GM21786 (cell line): ENCODE measurements around the gene SCN3A.

Experiments
- ATAC-seq: cut with Tn5 transposase; IDR thresholded peaks from one replicate; pipeline ENCODE4 v1.9.1; 2021; ENCODE audit not compliant: unreplicated experiment

SCN3A gene

GRCh38 chr2:165113414-165113813 lies 90.4 kb downstream of the SCN3A start:
- ATAC-seq = no peak

DNA sequence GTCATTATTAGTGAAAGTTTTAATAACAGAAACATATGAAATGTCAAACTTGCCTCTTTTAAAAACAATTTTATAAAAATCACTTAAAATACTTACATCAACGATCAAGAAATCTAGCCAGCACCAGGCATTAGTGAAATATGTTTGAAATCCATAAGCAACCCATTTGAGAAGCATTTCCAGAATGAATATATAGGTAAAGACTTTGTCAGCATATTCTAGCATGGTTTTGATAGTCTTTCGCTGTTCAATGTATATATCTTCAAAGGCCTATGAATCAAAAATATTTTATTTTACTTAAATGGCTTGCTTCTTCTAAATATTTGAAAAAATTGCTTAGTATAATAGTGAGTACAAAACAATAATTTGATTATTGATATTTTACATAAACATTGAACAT lies 91.1 kb downstream of the SCN3A start:
- ATAC-seq = no peak

GRCh38 chr2:165112133-165112573 lies 91.7 kb downstream of the SCN3A start:
- ATAC-seq = no peak

- ATAC-seq = no peak
Observed at GRCh38 chr2:165110394-165110793, 93.5 kb downstream of the SCN3A start.

DNA sequence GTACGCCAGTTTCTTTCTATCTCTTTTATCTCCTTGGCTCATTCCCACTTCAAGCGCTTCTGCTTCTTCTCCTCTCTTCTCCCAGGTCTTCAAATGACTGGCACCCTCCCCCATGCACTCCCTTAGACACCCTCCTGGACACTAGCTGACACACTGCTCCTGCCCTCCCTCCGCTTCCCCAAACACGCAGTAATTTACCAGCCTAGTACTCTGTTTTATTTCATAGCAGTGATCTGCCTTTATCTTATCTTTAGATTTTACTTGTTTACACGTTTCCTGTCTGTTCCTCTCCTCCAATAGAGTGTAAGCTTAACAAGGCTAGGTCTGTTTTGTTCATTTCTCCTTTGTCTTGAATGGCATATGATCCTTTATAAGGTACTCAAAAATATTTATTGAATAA lies 93.9 kb downstream of the SCN3A start:
- no peak for ATAC-seq

DNA sequence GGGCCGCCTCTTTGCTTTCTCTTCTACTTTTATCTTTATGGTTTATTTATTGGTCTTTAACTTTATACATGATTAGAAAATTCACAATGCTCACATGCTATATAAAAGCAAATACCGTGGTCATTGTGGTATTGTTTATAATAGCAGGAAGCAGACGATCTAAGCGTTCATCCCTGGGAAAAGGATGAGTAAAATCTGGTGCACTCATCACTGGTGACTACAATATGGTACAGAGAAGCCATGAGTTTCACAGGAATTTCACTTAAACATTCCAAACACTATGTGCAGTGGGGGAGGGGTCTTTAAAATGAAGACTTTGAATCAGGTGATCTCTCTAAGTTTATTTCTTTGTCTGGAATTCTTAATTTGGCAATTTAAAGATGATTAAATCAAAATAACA lies 97.9 kb downstream of the SCN3A start:
- ATAC-seq = no peak

DNA sequence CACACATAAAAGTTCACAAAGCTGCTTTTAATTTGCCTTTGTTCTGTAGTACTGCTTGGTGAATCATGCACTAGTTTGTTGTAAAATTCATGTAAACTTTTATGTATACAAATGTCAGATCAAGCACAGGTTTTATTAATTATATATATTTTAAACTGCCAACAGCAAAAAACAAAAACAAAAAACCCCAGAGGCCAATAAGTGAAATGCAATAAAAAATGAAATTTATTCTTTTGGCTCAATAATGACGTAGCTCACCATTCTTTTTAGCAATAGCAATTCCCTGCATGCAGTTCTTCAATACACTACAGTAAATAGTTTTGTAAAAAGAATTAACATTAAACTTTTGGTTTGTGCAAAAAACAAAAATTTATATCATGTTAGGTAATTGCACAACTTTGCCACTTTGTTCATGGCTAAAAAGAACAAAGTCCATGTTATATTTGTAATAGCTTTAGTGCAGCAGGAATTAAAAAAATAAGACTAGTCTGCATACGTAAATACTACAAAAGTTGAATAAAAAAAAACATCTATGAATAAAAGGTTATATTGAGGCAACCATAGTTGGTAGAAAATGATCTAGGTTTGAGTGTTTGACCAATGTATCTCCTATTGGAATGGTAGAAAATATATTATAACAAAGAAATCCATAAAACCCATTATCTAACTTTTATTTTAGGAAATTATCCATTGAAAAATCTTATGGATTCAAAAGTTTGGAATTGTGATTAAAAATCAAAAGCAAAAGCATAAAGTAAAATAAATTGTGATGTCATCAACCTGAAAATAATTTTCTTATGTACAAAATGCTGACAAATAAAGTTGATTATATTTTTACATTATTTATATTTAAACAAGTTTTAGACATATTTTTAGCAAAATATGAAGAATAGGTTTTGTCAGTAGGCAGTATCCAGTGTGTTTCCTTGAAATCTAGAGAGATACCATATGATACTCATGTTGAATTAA lies 115.6 kb downstream of the SCN3A start:
- ATAC-seq = no peak

- no peak for ATAC-seq
Observed at GRCh38 chr2:165086337-165086736, 117.5 kb downstream of the SCN3A start.

- no peak for ATAC-seq
Observed at GRCh38 chr2:165083326-165083725, 120.5 kb downstream of the SCN3A start.

GRCh38 chr2:165082479-165082878 lies 121.4 kb downstream of the SCN3A start:
- no peak for ATAC-seq

DNA sequence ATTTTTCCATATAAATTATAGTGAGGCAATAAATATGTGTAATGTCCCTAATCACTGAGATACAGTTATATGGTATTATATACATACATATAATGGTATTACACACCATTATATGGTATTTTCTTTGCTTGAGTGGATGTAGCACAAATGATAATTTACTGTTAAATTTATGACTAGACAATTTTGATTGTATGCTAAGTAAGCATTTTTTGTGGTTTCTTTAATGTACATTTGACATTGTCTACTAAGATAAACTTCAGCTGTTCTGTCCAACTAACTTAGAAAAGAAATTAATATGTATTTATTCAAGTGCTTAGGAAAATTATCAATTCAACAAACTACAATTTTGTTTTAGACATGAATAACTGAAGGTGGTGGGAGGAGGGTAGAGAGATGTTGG lies 122.6 kb downstream of the SCN3A start:
- ATAC-seq = no peak

DNA sequence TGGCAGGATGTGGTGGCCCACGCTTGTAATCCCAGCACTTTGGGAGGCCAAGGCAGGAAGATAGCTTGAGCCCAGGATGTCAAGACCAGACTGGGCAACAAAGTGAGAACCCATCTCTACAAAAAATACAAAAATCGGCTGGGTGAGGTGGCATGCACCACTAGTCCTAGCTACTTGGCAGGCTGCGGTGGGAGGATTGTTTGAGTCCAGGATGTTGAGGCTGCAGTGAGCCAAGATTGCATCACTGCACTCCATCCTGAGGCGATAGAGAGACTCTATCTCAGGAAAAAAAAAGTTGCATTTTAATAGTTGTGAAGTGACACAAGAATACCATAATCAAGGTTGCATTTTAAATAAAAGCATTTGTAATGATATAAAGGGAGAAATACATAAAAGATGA lies 124.4 kb downstream of the SCN3A start:
- no peak for ATAC-seq

- ATAC-seq = no peak
Observed at GRCh38 chr2:165078913-165079312, 124.9 kb downstream of the SCN3A start.

GRCh38 chr2:165074884-165075283 lies 129.0 kb downstream of the SCN3A start:
- no peak for ATAC-seq

- no peak for ATAC-seq
Observed at GRCh38 chr2:165074323-165074722, 129.5 kb downstream of the SCN3A start.

- ATAC-seq = no peak
Observed at GRCh38 chr2:165070076-165070475, 133.8 kb downstream of the SCN3A start.

- ATAC-seq = no peak
Observed at GRCh38 chr2:165069151-165069550, 134.7 kb downstream of the SCN3A start.

GRCh38 chr2:165068487-165068757 lies 135.4 kb downstream of the SCN3A start:
- no peak for ATAC-seq

- no peak for ATAC-seq
Observed at GRCh38 chr2:165067643-165068486, 136.0 kb downstream of the SCN3A start.

- ATAC-seq = no peak
Observed at GRCh38 chr2:165064743-165065142, 139.1 kb downstream of the SCN3A start.

GRCh38 chr2:165060411-165060810 lies 143.4 kb downstream of the SCN3A start:
- no peak for ATAC-seq
